DMS153 (cell line): ENCODE measurements around the gene COL5A3.

Experiments
- DNase-seq: peaks from one replicate; lab custom pipeline; 2025; lab: John Stamatoyannopoulos, UW

Gene COL5A3

GRCh38 chr19:10010939-10011338, 635 bp upstream of the COL5A3 start:
- DNase-seq: no peak

GRCh38 chr19:10009714-10010224, 535 bp downstream of the COL5A3 start:
- DNase-seq: no peak

- DNase-seq: no peak
These were observed 2.0 kb downstream of the COL5A3 start for GRCh38 chr19:10008184-10008765.

GRCh38 chr19:10007371-10008183, 2.7 kb downstream of the COL5A3 start:
- DNase-seq: no peak

GRCh38 chr19:10006752-10007323, 3.5 kb downstream of the COL5A3 start:
- no peak for DNase-seq

GRCh38 chr19:10006335-10006708, 4.0 kb downstream of the COL5A3 start:
- DNase-seq: no peak

GRCh38 chr19:10005632-10006334, 4.5 kb downstream of the COL5A3 start:
- DNase-seq: no peak

GRCh38 chr19:10004617-10005016, 5.7 kb downstream of the COL5A3 start:
- DNase-seq: no peak

- DNase-seq: no peak
These were observed 7.0 kb downstream of the COL5A3 start for GRCh38 chr19:10003271-10003670.

- no peak for DNase-seq
These were observed 8.4 kb downstream of the COL5A3 start for GRCh38 chr19:10001899-10002298.

- DNase-seq: peak; percentile 11
These were observed 10.0 kb downstream of the COL5A3 start for GRCh38 chr19:10000171-10000826.

- no peak for DNase-seq
These were observed 13.8 kb downstream of the COL5A3 start for GRCh38 chr19:9996541-9996940.

- no peak for DNase-seq
These were observed 14.3 kb downstream of the COL5A3 start for GRCh38 chr19:9995999-9996398.

- DNase-seq: no peak
These were observed 15.2 kb downstream of the COL5A3 start for GRCh38 chr19:9995084-9995483.

- no peak for DNase-seq
These were observed 18.7 kb downstream of the COL5A3 start for GRCh38 chr19:9991425-9992191.

GRCh38 chr19:9989504-9989903, 20.8 kb downstream of the COL5A3 start:
- DNase-seq: no peak

GRCh38 chr19:9986787-9987281, 23.5 kb downstream of the COL5A3 start:
- DNase-seq: no peak

GRCh38 chr19:9981406-9982260, 28.7 kb downstream of the COL5A3 start:
- no peak for DNase-seq

- no peak for DNase-seq
These were observed 38.2 kb downstream of the COL5A3 start for GRCh38 chr19:9972103-9972502.
